Dedifferentiated amniotic fluid mesenchymal stem cell (primary cell): ENCODE results near the gene KLRC1.
A peak's percentile ranks its signal among the peaks of the same experiment; 100 is the strongest.
"Not testable (repeated sequence)": the region's sequence is repeated elsewhere in the genome, so short reads cannot be mapped to it uniquely, and the experiment has no call there.

Experiments
- DNase-seq: peaks from one replicate; pipeline ENCODE4 v3.0.0-alpha.2; 2016; ENCODE audit errors: extremely low spot score

The KLRC1 gene

GRCh38 chr12:10422159-10422558 is 31.0 kb downstream of the KLRC1 start:
- not testable (repeated sequence) for DNase-seq

- DNase-seq: not testable (repeated sequence)
These were observed 32.8 kb downstream of the KLRC1 start, which contains the start of gene KLRC3 for GRCh38 chr12:10420334-10420733. KLRC3 (minus strand) TSS chr12:10420595; CDS start chr12:10420550, 45 bp downstream.

GRCh38 chr12:10409392-10409791 is 43.8 kb downstream of the KLRC1 start, which contains the start of gene KLRC4:
KLRC4 (minus strand) TSS chr12:10409757; CDS start chr12:10409575, 182 bp downstream.
- DNase-seq: no peak

GRCh38 chr12:10408842-10409241 is 44.3 kb downstream of the KLRC1 start:
- no peak for DNase-seq

GRCh38 chr12:10406725-10407124 is 46.5 kb downstream of the KLRC1 start:
- DNase-seq: no peak

- no peak for DNase-seq
These were observed 47.9 kb downstream of the KLRC1 start for GRCh38 chr12:10405294-10405693.

- no peak for DNase-seq
These were observed 48.4 kb downstream of the KLRC1 start for GRCh38 chr12:10404798-10405197.

- peak; percentile 30 for DNase-seq
These were observed 52.3 kb downstream of the KLRC1 start for GRCh38 chr12:10400829-10401228.

- DNase-seq: no peak
These were observed 55.0 kb downstream of the KLRC1 start for GRCh38 chr12:10398168-10398567.

- DNase-seq: no peak
These were observed 55.9 kb downstream of the KLRC1 start for GRCh38 chr12:10397296-10397695.

GRCh38 chr12:10396176-10396575 is 57.0 kb downstream of the KLRC1 start:
- DNase-seq: not testable (repeated sequence)
